IMR-90 (cell line): ENCODE results near the gene DNAJC30. TPM values are rescaled to one million over a fixed set of nuclear protein-coding genes. Genes with fewer than 3 reads are reported as not detected.

Source experiments
- ATAC-seq: fragments of 200-7000 bp; cut with Tn5 transposase; 2 replicates; pipeline ENCODE4 v1.9.1; 2020; ENCODE audit warnings: low read depth, mild to moderate bottlenecking, moderate library complexity
- Bru-seq: library from RNA; stranded (reverse); fragments of 400-500 nt; gene quantifications from one replicate; lab custom pipeline; 2021; lab: Mats Ljungman, UMichigan
- BruChase-seq, 2 experiments: library from RNA; stranded (reverse); fragments of 400-500 nt; gene quantifications; one replicate each; lab custom pipeline; 2021; lab: Mats Ljungman, UMichigan
- BruUV-seq: library from RNA; stranded (reverse); fragments of 400-500 nt; replicated peaks from 2 replicates; lab custom pipeline; 2021; lab: Mats Ljungman, UMichigan
- CTCF ChIA-PET: fragments of 300-600 bp; formaldehyde crosslinking; extraction: SDS; loops from one replicate; lab custom pipeline; 2021; ENCODE audit warnings: antibody characterized with exemption; lab: Yijun Ruan, JAX
- POLR2A ChIA-PET: fragments of 300-600 bp; sonication (Branson Sonifier 250); formaldehyde crosslinking; loops from one replicate; lab custom pipeline; 2022; ENCODE audit warnings: antibody characterized with exemption; ENCODE audit not compliant: unreplicated experiment; lab: Charles Lee
- DNase-seq: peaks from one replicate; pipeline ENCODE4 v3.0.0; 2013
- H2AFZ ChIP-seq: replicated peaks from 2 replicates; pipeline ENCODE3; 2013; ENCODE audit warnings: low read length, mild to moderate bottlenecking; ENCODE audit not compliant: poor library complexity
- H2AK5ac ChIP-seq: 2 replicates; pipeline ENCODE4 v1.6.1; 2013; ENCODE audit warnings: low read depth, low read length, inconsistent platforms
- H2AK9ac ChIP-seq: replicated peaks from 2 replicates; pipeline ENCODE3; 2013; ENCODE audit warnings: mild to moderate bottlenecking, low read depth, low read length, moderate library complexity; ENCODE audit not compliant: poor library complexity
- H2BK120ac ChIP-seq: 2 replicates; pipeline ENCODE4 v1.6.1; 2013; ENCODE audit warnings: low read depth, low read length, inconsistent platforms
- H2BK15ac ChIP-seq: 3 replicates; pipeline ENCODE4 v1.6.1; 2013; ENCODE audit warnings: low read depth, low read length, inconsistent platforms
- H2BK20ac ChIP-seq: 2 replicates; pipeline ENCODE4 v1.6.1; 2013; ENCODE audit warnings: low read depth, mild to moderate bottlenecking, inconsistent platforms, low read length, moderate library complexity
- H2BK5ac ChIP-seq: 2 replicates; pipeline ENCODE4 v1.6.1; 2013; ENCODE audit warnings: mild to moderate bottlenecking, low read depth, low read length, inconsistent platforms; ENCODE audit not compliant: poor library complexity, severe bottlenecking
- H3K14ac ChIP-seq: replicated peaks from 2 replicates; pipeline ENCODE4 v1.6.1; 2013; ENCODE audit warnings: low read depth, low read length, inconsistent platforms
- H3K18ac ChIP-seq: 2 replicates; pipeline ENCODE4 v1.6.1; 2013; ENCODE audit warnings: low read depth, low read length, control low read depth
- H3K23ac ChIP-seq: 2 replicates; pipeline ENCODE4 v1.6.1; 2013; ENCODE audit warnings: low read depth, low read length, inconsistent platforms
- H3K27ac ChIP-seq: 2 replicates; pipeline ENCODE4 v1.5.1; 2013; ENCODE audit warnings: mild to moderate bottlenecking, control low read depth, low read length; ENCODE audit not compliant: insufficient read depth
- H3K27me3 ChIP-seq: 2 replicates; pipeline ENCODE4 v1.6.1; 2013; ENCODE audit warnings: low read length; ENCODE audit not compliant: control insufficient read depth, insufficient read depth
- H3K36me3 ChIP-seq: 2 replicates; pipeline ENCODE4 v1.6.1; 2013; ENCODE audit warnings: low read length, mixed read lengths; ENCODE audit not compliant: control insufficient read depth, insufficient read depth
- H3K4ac ChIP-seq: 2 replicates; pipeline ENCODE4 v1.6.1; 2013; ENCODE audit warnings: low read depth, low read length, inconsistent platforms
- H3K4me1 ChIP-seq: 2 replicates; pipeline ENCODE4 v1.6.1; 2013; ENCODE audit warnings: low read length, mixed read lengths; ENCODE audit not compliant: control insufficient read depth, insufficient read depth
- H3K4me2 ChIP-seq: 2 replicates; pipeline ENCODE4 v1.6.1; 2013; ENCODE audit warnings: low read depth, mild to moderate bottlenecking, control low read depth, low read length, moderate library complexity
- H3K4me3 ChIP-seq: 2 replicates; pipeline ENCODE4 v1.5.1; 2013; ENCODE audit warnings: low read depth, mild to moderate bottlenecking, control low read depth, low read length, moderate library complexity; ENCODE audit not compliant: insufficient read depth
- H3K56ac ChIP-seq: 2 replicates; pipeline ENCODE4 v1.6.1; 2013; ENCODE audit warnings: low read length, inconsistent platforms; ENCODE audit not compliant: insufficient read depth; ENCODE audit errors: extremely low read depth
- H3K79me1 ChIP-seq, 2 experiments: 2 replicates each; pipeline ENCODE4 v1.6.1; 2013; ENCODE audit warnings: low read length in 2 of 2, inconsistent platforms in 1 of 2, low read depth in 1 of 2
- H3K9ac ChIP-seq: 2 replicates; pipeline ENCODE4 v1.6.1; 2013; ENCODE audit warnings: low read depth, low read length, control low read depth
- H3K9me1 ChIP-seq: 2 replicates; pipeline ENCODE4 v1.6.1; 2013; ENCODE audit warnings: low read length, inconsistent platforms; ENCODE audit not compliant: insufficient read depth
- H3K9me3 ChIP-seq: 2 replicates; pipeline ENCODE4 v1.6.1; 2013; ENCODE audit warnings: low read length; ENCODE audit not compliant: control insufficient read depth, insufficient read depth
- H4K20me1 ChIP-seq: 2 replicates; pipeline ENCODE4 v1.6.1; 2013; ENCODE audit warnings: low read length, inconsistent platforms; ENCODE audit not compliant: insufficient read depth
- H4K5ac ChIP-seq: 2 replicates; pipeline ENCODE4 v1.6.1; 2013; ENCODE audit warnings: mild to moderate bottlenecking, low read depth, low read length, control low read depth
- H4K8ac ChIP-seq, 2 experiments: 2 replicates each; pipeline ENCODE4 v1.6.1; 2013; ENCODE audit warnings: low read depth in 2 of 2, low read length in 2 of 2, control low read depth in 1 of 2, inconsistent platforms in 1 of 2
- H4K91ac ChIP-seq: 2 replicates; pipeline ENCODE4 v1.6.1; 2013; ENCODE audit warnings: low read depth, low read length, inconsistent platforms; ENCODE audit not compliant: insufficient read depth
- CEBPB ChIP-seq: IDR thresholded peaks from 2 replicates; pipeline ENCODE4 v1.6.1; 2012; ENCODE audit warnings: low read depth, low read length, improper control_type of control experiment
- CHD1 ChIP-seq: IDR thresholded peaks from 2 replicates; pipeline ENCODE4 v1.6.1; 2012; ENCODE audit warnings: low read depth, low read length, improper control_type of control experiment
- ELK1 ChIP-seq: fragments of 150-350 bp; IDR thresholded peaks from 2 replicates; pipeline ENCODE4 v1.6.1; 2016; ENCODE audit warnings: low read depth, mild to moderate bottlenecking, low read length, moderate library complexity, borderline replicate concordance
- FOS ChIP-seq: fragments of 150-350 bp; IDR thresholded peaks from 2 replicates; pipeline ENCODE4 v1.6.1; 2016; ENCODE audit warnings: low read depth, low read length
- MAFK ChIP-seq: IDR thresholded peaks from 2 replicates; pipeline ENCODE4 v1.6.1; 2012; ENCODE audit warnings: low read depth, low read length, improper control_type of control experiment
- MAZ ChIP-seq: IDR thresholded peaks from 2 replicates; pipeline ENCODE4 v1.6.1; 2012; ENCODE audit warnings: low read depth, mild to moderate bottlenecking, low read length, improper control_type of control experiment, moderate library complexity, borderline replicate concordance
- MXI1 ChIP-seq: IDR thresholded peaks from 2 replicates; pipeline ENCODE4 v1.6.1; 2012; ENCODE audit warnings: low read depth, mild to moderate bottlenecking, low read length, moderate library complexity, borderline replicate concordance
- RAD21 ChIP-seq: IDR thresholded peaks from 2 replicates; pipeline ENCODE4 v1.6.1; 2012; ENCODE audit warnings: low read length, improper control_type of control experiment
- RCOR1 ChIP-seq: IDR thresholded peaks from 2 replicates; pipeline ENCODE4 v1.6.1; 2012; ENCODE audit warnings: mild to moderate bottlenecking, low read length, improper control_type of control experiment; ENCODE audit not compliant: insufficient replicate concordance
- RFX5 ChIP-seq: IDR thresholded peaks from 2 replicates; pipeline ENCODE4 v1.8.0; 2012; ENCODE audit warnings: low read depth, mild to moderate bottlenecking, low read length, moderate library complexity
- SMC3 ChIP-seq: fragments of 150-350 bp; IDR thresholded peaks from 2 replicates; pipeline ENCODE4 v1.6.1; 2016; ENCODE audit warnings: low read depth, mild to moderate bottlenecking, antibody characterized with exemption, low read length, moderate library complexity
- WGBS, 2 experiments: methylation state at CpG; one replicate each; pipeline versions ENCODE4 v1.1.5 to v1.1.7; 2013; ENCODE audit warnings: missing lambda C conversion rate in 2 of 2; ENCODE audit not compliant: insufficient read length in 1 of 2; ENCODE audit errors: extremely low coverage in 2 of 2; 5-methylcytosine and 5-hydroxymethylcytosine counted together
- dilution Hi-C: fragments of 300-500 bp; cut with HindIII; formaldehyde crosslinking; loops from one replicate; pipeline ENCODE4 v1.14.3; 2018; ENCODE audit warnings: low sequenced_read_pairs; ENCODE audit not compliant: unreplicated experiment
- in situ Hi-C: fragments of 300-500 bp; cut with MboI; formaldehyde crosslinking; loops from 3 replicates; pipeline ENCODE4 v1.14.3; 2019; ENCODE audit warnings: low sequenced_read_pairs, inconsistent platforms, mixed read lengths
- intact Hi-C: fragments of 100-400 bp; cut with micrococcal nuclease; formaldehyde crosslinking; loops from 2 replicates; pipeline ENCODE4 v1.10.0; 2022
- long read RNA-seq: library from polyadenylated mRNA; unstranded; transcript quantifications from one replicate; pipeline ENCODE4 v2.0.0, GENCODE V29; 2021; ENCODE audit not compliant: unreplicated experiment
- polyA plus RNA-seq, 3 experiments: library from polyadenylated mRNA; depleted of rRNA; stranded (reverse); fragments of >200 nt; gene quantifications; 2 replicates each; pipeline ENCODE4 v1.2.3, GENCODE V29; 2012; ENCODE audit warnings: low replicate concordance in 1 of 3
- total RNA-seq: library from RNA; depleted of rRNA; stranded (reverse); fragments of >200 nt; gene quantifications from 2 replicates; pipeline ENCODE4 v1.2.3, GENCODE V29; 2012; rRNA removed
- TF ChIP-seq, protein P1 (sequence below): fragments of 150-350 bp; IDR thresholded peaks from 2 replicates; pipeline ENCODE4 v1.6.1; 2017; ENCODE audit warnings: mild to moderate bottlenecking, antibody characterized with exemption, low read length, low read depth

The DNAJC30 gene
- total RNA-seq, result 1.6 and 1.7 TPM in 2 replicates
- polyA plus RNA-seq (2012; rRNA removed), result 9.0 and 10.6 TPM in 2 replicates
- 14.3 and 19.4 TPM in 2 replicates for polyA plus RNA-seq (2012; cell fraction: cytosol; rRNA removed)
- 4.8 and 8.4 TPM in 2 replicates for polyA plus RNA-seq (2012; cell fraction: nucleus; rRNA removed; ENCODE audit: low replicate concordance)
- Bru-seq, nascent RNA, result percentile 75 among the genes with signal in this experiment
- percentile 79 among the genes with signal in this experiment for BruChase-seq, experiment 1, labeled RNA remaining after a 6-hour chase
- BruChase-seq, experiment 2, labeled RNA remaining after a 2-hour chase, result percentile 74 among the genes with signal in this experiment
- long read RNA-seq, transcript DNAJC30-201 (1 exons, 2,485 nt), result major isoform, 23 of 23 reads
- long read RNA-seq, partial matches to known transcripts, result 0 of 23 reads
- long read RNA-seq, other reads (novel, unspliced or antisense), result 0 of 23 reads

DNA sequence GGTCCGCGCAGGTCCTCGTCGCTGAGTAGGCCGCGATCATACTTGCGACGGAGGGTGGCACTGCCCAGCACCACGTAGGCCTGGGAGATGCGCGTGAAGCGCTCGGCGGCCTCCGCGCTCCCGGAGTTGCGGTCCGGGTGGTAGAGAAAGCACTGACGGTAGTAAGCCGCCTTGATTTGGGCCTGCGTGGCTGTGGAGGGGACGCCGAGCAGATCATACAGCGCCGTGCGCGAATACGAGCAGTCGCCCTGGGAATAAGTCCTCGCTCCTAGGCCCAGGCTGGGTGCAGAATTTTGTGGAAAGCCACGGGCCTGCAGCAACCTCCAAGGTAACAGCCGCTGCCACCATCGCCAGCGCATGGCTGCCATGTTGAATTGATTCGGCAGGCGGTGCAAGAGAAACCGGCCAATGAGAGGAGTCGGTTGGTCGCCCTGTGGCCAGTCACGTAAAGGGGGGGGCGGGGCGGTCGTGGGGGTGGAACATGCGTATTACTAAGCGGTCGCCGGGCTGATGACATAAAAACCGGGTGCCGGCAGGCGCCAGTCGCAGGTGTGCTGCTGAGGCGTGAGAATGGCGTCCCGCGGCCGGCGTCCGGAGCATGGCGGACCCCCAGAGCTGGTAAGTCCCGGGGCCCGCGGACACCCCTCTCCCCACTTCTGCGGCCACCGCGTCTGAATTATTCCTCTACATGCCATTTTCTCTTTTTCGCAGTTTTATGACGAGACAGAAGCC, at the start of gene DNAJC30, which contains the start of gene BUD23:
TSS of gene DNAJC30 (minus strand) at position 398 of the 732 bp plus-strand sequence. CDS start at position 368, 30 bp downstream.
TSS of gene BUD23 (plus strand) at position 542 of the 732 bp plus-strand sequence. CDS start at position 571, 29 bp downstream.
- H3K18ac ChIP-seq, result peak within 1 kb of the TSS; percentile 5; the same call in 1 of the 2 replicates
- in situ Hi-C loops, result no loop called here
- POLR2A ChIA-PET, result no interaction called here
- TF ChIP-seq RFX5, result no peak
- peak; percentile 60; the same call in 1 of the 2 replicates for TF ChIP-seq MAZ
- no peak for TF ChIP-seq FOS
- TF ChIP-seq SMC3, result no peak
- TF ChIP-seq MAFK, result no peak
- TF ChIP-seq ELK1, result no peak
- no peak for TF ChIP-seq RAD21
- no peak for TF ChIP-seq CHD1
- no peak for TF ChIP-seq RCOR1
- TF ChIP-seq MXI1, result peak; percentile 97
- TF ChIP-seq, protein P1, sequence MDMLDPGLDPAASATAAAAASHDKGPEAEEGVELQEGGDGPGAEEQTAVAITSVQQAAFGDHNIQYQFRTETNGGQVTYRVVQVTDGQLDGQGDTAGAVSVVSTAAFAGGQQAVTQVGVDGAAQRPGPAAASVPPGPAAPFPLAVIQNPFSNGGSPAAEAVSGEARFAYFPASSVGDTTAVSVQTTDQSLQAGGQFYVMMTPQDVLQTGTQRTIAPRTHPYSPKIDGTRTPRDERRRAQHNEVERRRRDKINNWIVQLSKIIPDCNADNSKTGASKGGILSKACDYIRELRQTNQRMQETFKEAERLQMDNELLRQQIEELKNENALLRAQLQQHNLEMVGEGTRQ, result peak; percentile 16; the same call in 1 of the 2 replicates
- TF ChIP-seq CEBPB, result no peak

More for the DNA sequence above, at the start of gene DNAJC30, which contains the start of gene BUD23:
- peak within 1 kb of the TSS; percentile 64 for H2AK5ac ChIP-seq
- H3K4me1 ChIP-seq, result peaks cover 13% of the 10 kb centered on the region
- H3K36me3 ChIP-seq, result peaks cover 14% of the 10 kb centered on the region
- peaks cover 56 to 82% of the 10 kb centered on the region in 2 experiments for H3K79me1 ChIP-seq
- peak within 1 kb of the TSS; percentile 98 for H3K4me2 ChIP-seq
- H3K27ac ChIP-seq, result peak within 1 kb of the TSS; percentile 93
- ATAC-seq (peak; percentile 98), DNase-seq (peak; percentile 95)
- H2AK9ac ChIP-seq, result peak within 1 kb of the TSS; percentile 84
- H3K27me3 ChIP-seq, result no peaks in the 10 kb centered on the region
- H4K91ac ChIP-seq, result peak within 1 kb of the TSS; percentile 65; the same call in 1 of the 2 replicates
- intact Hi-C loops (loop anchor here (1.0 to 5.0 kb wide), 3 partner anchors 34 to 168 kb away; partner anchors contain the start of gene STX1A), dilution Hi-C loops (no loop called here)
- CTCF ChIA-PET, result no interaction called here
- H3K4me3 ChIP-seq, result peak within 1 kb of the TSS; percentile 96
- H3K9me1 ChIP-seq, result peaks cover 7% of the 10 kb centered on the region; the same call in 1 of the 2 replicates
- peak within 1 kb of the TSS; percentile 83 for H3K4ac ChIP-seq
- no peak within 1 kb of the TSS for H2BK20ac ChIP-seq
- peaks cover 12% of the 10 kb centered on the region; the same call in 1 of the 2 replicates for H4K20me1 ChIP-seq
- no peak within 1 kb of the TSS; the same call in 2 of the 3 replicates for H2BK15ac ChIP-seq
- TSS peak; percentile 79 for BruUV-seq
- peak within 1 kb of the TSS; percentile 74 to 99 for H4K8ac ChIP-seq
- WGBS, 2 experiments, result 1% methylated on average over 40 of the region's 68 CpGs; no CpG with 5 or more reads in 1 of the 2 experiments
- peak within 1 kb of the TSS; percentile 90 for H3K14ac ChIP-seq
- no peaks in the 10 kb centered on the region for H3K9me3 ChIP-seq
- H2AFZ ChIP-seq, result peak within 1 kb of the TSS; percentile 100
- H4K5ac ChIP-seq, result peak within 1 kb of the TSS; percentile 98
- H2BK5ac ChIP-seq, result peak within 1 kb of the TSS; percentile 84
- H2BK120ac ChIP-seq, result peak within 1 kb of the TSS; percentile 11; the same call in 1 of the 2 replicates
- H3K9ac ChIP-seq, result peak within 1 kb of the TSS; percentile 88
- H3K23ac ChIP-seq, result peak within 1 kb of the TSS; percentile 92
- peak within 1 kb of the TSS; percentile 61 for H3K56ac ChIP-seq
